Renal pelvis (tissue), 4 donors: Measurements from ENCODE around the gene THTPA. TPM values are rescaled to one million over a fixed set of nuclear protein-coding genes. Genes with fewer than 3 reads are reported as not detected.

Experiments used
- DNase-seq: peaks from one replicate; pipeline ENCODE4 v3.0.0-alpha.2; 2013
- polyA plus RNA-seq, 3 donors: library from polyadenylated mRNA; unstranded; fragments of 120-200 nt; gene quantifications; one replicate each; pipeline ENCODE4 v1.2.1, GENCODE V29; 2013; ENCODE audit not compliant: insufficient read length in 3 of 3

Gene THTPA
- polyA plus RNA-seq, 3 donors, result 19.0 to 20.5 (median 19.7) TPM

DNA sequence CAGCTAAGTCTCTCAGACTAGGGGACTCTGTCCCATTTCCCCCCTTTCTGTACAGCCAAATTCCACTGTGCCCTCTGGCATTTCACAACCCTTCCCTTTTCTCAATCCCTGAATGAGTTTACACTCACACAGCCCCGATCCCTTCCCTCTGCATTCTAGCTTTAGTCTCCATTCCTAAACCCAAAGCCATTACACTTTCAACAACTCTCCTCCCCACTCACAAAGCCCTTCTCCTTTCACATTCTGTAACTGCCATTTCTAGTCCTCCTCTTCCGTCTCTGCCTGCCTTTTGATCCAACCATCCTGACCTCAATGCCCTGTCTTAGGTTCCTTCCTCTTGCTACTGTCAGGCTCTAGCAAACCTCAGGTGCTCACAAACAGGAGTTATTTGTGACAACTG is 8.1 kb upstream of the THTPA start:
- DNase-seq, result no peak

DNA sequence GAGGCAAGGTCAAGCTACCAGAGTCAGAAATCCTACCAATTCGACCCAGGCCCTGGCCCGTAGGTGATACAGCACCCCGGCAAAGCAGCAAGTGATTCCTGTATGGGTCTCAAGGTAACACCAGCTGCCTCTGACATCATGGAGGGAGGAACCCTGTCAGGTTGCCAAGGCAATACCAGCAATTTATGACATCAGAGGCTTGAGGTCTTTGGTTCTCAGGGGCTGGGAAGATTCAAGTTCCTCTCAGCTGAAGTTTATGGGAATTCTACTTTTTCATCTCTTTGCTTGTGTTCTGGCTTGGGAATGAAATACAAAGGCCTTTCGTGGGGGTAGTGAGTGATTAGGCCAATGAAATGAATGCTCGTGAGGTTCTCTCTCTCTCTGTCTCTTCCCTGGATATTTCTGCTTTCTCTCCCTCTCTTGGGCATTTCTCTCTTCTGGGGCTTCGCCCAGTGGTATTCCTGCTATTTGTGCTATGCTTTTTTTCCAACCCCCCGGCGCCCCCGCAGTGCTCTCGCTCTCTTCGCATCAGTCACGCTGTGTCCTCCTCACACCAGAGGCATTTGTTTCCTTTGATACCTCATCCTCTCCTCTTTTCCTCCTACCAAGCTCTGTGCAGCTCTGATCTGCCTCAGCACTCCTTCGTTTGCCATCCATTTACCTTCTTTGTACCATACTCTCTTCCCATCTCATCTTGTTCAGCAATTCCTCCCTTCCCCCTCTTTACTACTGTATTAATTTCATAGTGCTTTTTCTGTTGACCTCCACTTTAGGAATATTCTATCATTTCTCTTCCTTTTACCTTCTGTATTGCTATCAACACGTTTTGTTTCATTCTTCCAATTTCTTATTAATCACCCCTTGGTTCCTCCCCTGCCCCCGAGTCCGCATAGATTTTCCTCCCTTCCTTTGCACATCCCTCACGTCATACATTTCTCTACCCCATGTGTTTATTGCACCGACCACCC is 7.4 kb upstream of the THTPA start:
- peak; percentile 72 for DNase-seq

DNA sequence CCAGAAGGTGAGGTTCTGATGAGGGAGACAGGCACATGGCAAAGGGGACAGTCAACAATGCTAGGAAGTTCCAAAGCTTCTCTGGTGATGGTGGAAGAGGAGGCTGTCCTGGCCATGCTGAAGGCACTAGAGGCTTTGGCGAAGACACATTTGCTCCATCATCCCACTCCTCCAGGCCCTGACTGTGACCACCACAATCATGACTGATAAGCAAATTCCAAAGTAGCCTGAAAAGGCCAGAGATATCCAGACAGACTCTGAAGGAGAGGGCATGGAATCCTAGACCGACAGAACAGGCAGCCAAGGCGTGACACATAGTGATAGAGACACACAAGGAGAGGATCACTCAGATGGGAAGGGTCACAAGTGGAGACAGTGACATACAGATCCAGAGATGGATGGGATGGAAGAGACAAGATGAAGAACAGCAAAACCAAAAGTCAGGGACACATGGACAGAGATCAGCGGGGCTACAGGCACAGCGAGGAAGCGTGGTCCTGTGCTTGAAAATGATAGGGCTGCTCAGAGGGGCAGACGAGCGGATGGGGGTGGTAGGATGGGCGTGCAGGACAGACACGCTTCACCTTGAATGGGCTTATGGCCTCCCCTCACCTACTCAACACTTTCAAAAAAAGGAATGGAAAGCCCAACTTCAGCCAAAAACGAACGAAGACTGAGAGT is 5.8 kb upstream of the THTPA start:
- DNase-seq, result no peak

DNA sequence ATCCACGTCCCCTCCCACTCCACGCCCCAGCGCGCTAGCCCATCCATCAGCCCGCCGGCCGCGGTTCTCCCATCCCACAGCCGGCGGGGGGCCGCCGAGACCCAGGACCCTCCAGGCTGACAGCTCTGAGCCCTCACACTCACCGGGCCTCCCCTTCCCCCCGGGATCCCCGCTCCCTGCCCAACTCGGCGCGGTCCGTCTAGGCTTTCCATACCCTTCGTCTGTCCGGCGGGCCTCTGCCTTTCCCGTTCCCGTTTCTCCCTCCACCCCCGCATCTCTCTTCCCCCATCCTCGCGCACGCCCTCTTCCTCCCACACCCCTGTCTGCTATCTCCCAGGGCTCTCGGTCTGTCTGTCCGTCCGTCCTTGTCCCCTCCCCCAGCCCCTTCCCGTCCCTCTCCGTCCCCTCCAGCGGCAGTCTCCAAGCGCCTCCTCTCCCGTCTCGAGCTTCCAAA is 5.2 kb upstream of the THTPA start:
- no peak for DNase-seq

DNA sequence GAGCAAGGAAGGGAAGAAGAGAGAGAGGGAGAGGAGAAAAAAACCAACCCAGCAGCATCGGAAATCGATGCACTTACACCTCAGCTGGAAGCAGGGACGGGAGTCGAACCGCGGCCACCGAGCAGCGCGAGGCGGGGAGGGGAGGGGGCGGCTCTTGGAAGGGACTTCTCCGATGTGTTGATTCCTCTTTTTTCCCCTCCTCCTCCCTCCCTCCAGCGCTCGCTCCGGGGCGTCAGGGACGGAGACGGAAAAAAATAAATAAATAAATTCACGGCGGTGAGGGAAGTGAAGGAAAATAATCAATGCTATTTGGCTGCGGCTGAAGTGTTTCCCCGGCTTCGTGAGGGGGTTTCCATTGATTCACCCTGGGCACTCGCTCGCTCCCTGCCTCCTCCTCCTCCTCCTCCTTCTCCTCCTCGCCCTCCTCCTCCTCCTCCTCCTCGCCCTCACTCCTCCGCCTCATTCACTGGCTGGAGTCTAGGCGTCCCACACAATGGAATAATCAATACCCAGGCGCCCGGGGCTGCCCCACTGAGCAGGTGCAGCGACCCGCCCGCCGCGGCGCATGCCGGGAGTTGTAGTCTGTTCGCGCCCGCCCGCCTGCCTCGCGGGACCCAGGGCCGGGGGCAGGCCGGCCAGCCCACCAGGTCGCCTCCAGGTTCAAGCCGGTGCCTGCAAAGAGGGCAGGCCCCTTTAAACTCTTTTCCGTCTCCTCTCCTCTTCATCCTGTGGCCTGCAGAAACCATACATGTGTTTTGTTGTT is 4.6 kb upstream of the THTPA start, which contains the start of gene ZFHX2:
ZFHX2 (minus strand) TSS at position 500 of the 763 bp plus-strand sequence. CDS start 16,440 bp downstream, outside the sequence.
- no peak for DNase-seq

DNA sequence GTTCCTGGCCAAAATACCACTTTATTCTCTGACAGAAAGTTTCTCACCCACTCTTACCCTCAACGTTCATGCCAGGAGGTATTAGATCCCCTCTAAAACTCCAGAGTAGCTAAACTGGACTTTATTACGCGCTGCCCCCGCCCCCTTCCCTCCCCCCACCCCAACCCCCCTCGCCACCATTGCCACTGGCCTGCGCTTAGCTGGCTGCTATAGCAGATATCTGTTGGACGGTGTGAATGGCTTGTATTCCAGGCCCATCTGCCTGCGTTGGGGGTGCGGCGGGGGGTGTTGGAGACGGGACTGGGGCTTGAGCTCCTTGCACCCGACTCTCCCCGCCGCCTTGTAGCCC is 564 bp upstream of the THTPA start:
- no peak for DNase-seq

DNA sequence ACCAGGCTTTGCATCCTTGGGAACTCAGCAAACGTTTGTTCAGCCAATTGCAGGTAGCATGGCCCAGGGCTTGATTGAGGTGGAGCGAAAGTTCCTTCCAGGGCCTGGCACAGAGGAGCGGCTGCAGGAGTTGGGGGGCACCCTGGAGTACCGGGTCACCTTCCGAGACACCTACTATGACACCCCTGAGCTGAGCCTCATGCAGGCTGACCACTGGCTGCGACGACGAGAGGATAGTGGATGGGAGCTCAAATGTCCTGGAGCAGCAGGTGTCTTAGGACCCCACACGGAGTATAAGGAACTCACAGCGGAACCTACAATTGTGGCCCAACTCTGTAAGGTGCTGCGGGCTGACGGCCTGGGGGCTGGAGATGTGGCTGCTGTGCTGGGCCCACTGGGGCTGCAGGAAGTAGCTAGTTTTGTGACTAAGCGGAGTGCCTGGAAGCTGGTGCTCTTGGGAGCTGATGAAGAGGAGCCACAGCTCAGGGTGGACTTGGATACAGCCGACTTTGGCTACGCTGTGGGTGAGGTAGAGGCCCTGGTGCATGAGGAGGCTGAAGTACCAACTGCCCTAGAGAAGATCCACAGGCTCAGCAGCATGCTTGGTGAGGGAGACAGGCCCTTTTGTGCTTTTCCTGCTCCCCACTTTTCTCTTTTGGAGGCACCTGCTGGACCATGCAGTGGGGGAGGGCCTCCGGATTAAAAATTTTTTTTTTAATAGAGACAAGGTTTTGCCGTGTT is 799 bp downstream of the THTPA start:
- DNase-seq, result no peak

DNA sequence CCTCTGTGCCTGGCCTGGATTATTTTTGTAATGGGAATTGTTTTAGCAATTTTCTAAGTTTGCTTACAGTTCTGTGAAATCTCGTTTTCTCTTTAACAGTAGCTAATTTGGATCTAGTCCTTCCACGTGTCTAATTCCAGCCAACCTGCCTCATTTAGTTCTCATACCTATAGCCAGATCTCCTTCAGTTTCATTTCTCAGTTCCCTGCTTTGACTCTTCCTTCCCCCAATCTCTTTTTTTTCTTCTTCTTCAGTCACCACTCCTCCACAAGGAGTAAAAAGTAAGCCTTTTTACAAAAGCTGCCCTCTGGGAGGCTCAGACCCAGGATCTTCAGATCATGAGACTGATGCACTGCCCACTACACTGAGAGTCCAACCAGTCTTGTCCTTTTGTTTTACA is 1.4 kb downstream of the THTPA start:
- DNase-seq, result no peak

DNA sequence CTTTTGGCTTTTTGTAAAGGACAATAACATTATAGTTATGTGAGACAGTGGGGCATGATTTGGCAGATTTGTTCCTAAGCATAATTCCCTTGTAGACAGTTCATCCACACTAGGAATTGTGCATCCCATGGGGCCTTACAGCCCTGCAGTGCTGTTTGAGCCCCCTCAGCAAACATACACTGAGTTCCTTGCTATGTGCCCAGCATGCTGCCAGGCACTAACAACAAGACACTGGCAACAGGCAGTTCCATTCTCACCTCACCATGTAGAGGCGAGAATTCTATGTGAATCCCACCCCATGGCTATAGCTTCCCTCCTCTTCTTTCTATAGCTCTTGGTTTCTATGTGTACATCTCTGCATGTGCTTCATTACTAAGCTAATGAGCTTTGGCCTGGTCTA is 1.9 kb downstream of the THTPA start:
- no peak for DNase-seq

DNA sequence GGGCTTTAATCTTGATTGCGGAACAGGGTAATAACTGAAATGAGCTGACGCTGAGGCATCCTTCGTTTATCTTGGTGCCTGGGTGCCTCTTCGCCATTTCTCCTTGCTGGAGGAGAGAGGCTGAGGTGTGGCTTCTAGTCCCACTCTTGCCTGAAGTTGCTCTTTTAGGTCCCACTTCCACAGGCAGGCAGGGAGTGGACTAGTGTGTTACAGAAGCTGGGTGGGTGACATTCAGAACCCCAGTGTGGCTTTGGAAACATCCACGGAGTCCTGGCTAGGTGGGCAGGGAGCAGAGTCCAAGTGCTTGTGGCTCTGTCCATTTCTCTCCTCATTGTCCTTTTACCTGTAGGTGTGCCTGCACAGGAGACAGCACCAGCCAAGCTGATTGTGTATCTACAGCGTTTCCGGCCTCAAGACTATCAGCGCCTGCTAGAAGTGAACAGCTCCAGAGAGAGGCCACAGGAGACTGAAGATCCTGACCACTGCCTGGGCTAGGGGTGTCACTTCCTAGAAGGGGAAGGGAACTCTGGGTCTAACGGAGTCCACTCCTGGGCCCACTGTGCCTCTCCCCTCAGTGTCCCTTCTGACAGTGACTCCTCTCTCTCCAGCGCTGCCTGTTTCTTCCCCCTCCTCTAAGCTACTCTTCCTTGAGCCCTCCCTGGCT is 2.4 kb downstream of the THTPA start:
- DNase-seq, result no peak

DNA sequence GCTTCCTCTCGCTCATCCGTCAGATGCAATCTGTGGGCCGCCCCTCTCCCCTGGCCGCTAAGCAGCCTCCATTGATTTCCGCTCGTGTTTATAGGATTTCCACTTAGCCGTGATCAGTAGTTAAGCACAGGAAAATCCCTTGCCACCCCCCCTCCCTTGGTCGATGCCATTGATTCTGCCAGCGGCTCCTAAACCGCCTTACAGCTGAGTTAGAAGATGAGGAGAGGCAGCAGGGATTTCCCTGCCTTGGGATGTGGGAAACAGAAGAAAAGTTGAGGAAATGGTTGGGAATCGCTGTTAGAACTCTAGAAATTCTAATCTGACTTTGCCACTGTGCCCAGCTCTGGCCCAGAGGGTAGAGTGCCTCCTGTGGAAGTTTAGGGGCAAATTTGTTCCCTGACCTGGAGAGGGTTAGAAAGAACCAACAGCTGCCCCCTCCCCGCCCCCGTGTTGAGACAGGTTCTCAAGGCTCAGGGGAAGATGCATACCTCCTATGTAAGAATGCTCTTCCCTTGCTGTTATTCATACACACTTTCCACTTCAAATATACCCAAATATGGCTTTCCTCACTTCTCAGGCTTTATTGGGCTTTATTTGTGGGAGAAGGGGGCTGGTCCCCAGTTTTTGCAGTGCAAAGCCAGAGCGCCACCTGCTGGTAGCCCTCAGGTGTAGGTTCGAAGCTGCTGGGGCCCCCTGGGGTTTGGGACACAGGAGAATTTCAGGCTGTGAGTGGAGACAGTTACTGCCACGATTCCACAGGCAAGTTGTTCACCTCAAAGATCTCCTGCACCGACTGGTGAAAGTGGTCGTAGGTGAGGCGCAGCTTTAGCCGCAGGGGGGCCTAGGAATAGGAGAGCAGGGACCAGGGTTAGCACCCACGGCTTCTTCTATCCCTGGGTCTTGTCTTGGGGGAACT is 3.2 kb downstream of the THTPA start:
- DNase-seq, result no peak

DNA sequence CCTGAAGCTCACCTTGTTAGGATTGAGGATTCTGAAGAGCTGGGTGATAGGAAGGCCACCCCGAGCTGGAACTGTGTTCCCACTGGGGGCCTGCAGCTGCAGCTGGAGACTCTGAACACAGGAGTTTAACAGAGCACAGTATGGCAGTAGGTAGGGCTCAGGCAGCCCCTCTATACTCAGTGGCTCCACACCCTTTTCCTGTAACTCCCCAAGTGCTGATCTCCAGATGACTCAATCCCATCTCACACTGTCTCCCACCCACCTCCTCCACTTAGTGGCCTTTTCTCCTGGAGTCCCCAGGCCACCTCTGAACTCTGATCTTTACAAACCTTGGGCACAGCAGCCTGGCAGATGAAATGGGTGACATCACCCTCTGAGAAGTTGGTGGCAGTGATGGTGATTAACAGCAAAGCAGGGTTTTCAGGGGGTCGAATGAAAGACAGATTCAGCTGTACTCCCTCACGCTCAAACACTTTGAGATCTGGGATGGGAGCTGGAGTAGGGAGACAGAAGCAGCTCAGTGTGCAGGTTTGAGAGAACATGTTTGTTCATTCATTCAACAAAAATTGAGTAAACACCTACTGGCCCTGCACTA is 4.0 kb downstream of the THTPA start:
- DNase-seq, result no peak

DNA sequence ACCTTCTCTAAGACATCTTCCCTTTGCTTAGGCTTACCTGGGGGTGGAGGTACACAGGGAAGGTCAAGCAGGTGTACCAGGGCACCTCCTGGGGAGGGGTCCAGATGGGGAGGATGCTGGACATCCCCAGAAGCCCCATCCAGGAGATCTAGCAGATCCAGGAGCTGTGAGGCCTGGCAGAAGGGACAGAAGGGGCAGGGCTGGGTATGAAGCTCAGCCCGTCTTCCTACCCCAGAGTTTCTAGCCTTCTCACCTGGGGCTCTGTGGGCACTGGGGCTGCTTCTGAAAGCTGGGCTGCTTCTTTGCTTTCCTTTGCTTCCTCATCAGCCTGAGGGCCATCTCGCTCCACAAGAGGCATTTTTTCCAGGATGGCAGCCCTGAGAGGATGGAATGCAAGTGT is 5.2 kb downstream of the THTPA start:
- no peak for DNase-seq

DNA sequence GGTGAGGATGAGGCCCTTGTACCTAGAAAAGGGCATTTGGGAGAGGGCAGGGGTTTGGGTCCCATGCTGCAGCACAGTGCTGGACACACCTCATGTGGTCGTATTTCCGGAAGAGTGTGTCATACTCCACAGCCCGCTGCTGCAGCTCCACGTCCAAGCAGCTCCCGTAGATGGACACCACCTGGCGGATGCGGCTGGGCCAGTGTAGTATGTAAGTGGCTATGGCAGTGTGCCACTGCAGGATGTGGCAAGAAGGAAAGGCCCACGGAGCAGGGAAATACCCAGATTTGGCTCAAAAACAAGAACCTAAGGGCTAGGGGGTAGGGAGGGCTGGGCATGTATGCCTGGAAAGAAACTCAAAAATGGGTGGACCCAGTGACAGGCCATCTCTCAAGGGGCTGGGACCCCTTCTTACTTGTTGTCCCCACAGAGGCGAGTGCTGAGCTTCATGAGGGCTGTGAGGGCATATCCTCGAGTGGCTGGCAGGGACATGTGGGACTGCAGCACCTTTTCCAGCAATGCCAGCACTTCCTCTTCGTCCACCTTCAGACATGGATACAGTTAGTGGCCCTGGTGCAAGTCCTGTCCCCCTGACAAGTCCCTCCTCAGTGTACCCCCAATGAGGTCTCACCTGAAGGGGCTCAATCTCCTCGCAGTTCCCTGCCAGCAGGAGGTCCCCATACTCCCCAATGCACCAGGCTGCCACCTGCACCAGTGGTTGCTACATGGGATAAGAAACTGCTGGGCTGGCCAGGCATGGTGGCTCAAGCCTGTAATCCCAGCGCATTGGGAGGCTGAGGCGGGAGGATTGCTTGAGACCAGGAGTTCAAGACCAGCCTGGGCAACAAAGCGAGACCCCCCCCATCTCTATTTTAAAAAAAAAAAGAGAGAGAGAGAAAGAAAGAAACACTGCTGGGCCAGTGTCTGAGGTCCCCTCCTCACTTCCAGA is 6.1 kb downstream of the THTPA start:
- no peak for DNase-seq

DNA sequence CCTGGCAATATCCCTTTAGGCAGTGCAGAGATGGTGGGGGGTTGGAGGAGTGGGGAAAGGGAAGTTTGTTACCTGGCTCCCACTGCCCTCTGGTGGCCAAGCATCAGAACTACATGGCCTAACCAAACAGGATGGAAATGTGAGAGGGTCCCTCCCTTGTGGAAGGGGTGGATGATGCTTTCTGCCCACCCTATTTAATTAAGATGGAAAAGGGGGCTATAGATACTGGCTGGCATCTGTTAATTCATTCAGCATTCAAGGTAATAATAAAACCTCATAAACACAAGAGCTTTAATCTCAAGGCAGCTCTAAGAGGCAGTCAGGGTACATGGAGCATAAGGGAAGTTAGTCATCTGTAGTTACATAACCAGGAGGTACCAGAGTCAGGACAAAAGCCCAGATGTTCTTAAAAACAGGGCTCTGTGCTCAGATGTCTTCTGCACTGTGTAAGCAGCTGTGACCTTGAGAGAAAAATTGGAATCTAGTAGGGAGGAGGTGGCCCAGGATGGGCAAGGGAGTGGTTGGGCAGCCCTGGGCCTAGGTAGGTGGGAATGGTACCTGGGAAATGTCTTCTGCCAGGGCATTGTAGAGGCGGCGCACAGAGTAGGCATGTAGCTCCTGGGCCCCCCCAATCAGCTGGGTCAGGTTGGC is 6.9 kb downstream of the THTPA start:
- peak; percentile 57 for DNase-seq

DNA sequence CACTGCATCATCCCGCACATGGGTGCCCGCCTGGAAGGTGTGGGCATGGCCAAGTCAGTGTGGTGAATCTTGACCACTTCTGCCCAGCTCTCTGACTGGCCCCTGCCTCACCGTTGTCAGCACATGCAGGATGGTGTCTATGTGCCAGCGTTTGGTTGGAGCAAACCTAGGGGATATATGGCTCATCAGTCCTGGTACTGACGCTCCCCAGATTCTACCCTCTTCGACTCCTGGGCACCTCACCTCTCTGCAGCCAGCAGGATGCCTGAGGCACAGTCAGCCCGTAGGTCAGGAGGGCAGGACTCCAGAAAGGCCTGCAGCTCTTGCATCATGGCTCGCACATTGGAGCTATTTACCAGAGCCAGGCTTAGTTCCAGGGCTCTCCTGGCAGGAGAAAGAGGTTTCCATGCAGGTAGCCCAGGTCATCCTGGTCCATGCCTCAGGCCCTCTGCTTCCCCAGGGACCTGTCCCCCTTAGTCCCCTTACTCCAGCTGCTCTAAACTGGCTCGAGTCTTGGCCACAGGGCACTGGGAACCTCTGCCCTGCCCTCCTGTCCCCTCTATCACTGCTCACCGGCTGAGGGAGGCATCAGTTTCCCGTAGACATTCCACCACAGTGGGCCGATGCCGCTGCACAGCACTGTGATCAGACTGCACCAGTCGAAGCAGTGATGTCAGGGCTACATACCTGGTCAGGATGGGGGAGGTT is 7.6 kb downstream of the THTPA start:
- no peak for DNase-seq

DNA sequence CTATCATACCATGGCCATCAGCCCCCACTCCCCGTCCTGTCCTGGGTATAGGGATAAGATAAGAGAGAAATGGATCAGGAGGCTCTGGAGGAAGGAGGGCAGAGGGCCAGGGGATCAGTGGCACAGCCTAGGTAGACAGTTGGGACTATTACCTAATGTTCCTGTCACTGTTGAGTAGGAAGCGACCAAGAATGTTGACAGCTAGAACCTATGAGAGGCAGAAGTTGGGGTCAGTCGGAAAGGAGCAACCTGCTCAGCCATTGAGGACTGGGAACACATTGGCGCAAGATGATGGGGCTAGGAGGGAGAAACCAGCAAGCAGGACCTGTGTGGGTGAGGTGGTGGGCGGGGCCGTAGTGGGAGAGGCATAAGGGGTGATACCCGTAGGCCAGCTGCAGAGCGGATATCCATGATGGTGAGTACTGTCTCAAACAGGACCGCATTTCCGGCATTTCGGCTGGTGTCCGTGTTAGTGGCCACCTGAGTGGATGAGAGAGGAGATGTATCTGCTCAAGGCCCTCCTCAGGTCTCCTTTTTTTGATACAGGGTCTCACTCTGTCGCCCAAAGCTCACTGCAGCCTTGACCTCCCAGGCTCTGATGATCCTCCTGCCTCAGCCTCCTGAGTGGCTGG is 8.2 kb downstream of the THTPA start:
- DNase-seq, result no peak
